Measurements from ENCODE around the gene DUSP28.

The DUSP28 gene

GRCh38 chr2:240581811-240582210 is 21.7 kb downstream of the DUSP28 start:
- no peak for TF ChIP-seq TAF1 (IDR thresholded peaks at IDR 0.05; ENCODE audit: low read depth, low read length)
- TF ChIP-seq SPI1 (IDR thresholded peaks at IDR 0.05; ENCODE audit: low read depth, low read length) = no peak
- no peak for TF ChIP-seq POLR2A (IDR thresholded peaks at IDR 0.05; ENCODE audit: low read depth, low read length)
- no peak for TF ChIP-seq POU2F2 (IDR thresholded peaks at IDR 0.05; ENCODE audit: low read depth, low read length)
- no peak for TF ChIP-seq PAX5 (IDR thresholded peaks at IDR 0.05; ENCODE audit: insufficient read depth, low read length, severe bottlenecking)
- no peak for TF ChIP-seq POLR2AphosphoS5 (IDR thresholded peaks at IDR 0.05; ENCODE audit: low read depth, low read length)
- no peak for DNase-seq (ENCODE audit: insufficient read length, low spot score)
- no peak for FAIRE-seq

- TF ChIP-seq TAF1 (IDR thresholded peaks at IDR 0.05; ENCODE audit: low read depth, low read length) = no peak
- TF ChIP-seq SPI1 (IDR thresholded peaks at IDR 0.05; ENCODE audit: low read depth, low read length) = no peak
- no peak for TF ChIP-seq POU2F2 (IDR thresholded peaks at IDR 0.05; ENCODE audit: low read depth, low read length)
- TF ChIP-seq PAX5 (IDR thresholded peaks at IDR 0.05; ENCODE audit: insufficient read depth, low read length, severe bottlenecking) = no peak
- peak; percentile 24; the same call in 1 of the 2 replicates for TF ChIP-seq POLR2A (IDR thresholded peaks at IDR 0.05; ENCODE audit: low read depth, low read length)
- no peak for TF ChIP-seq POLR2AphosphoS5 (IDR thresholded peaks at IDR 0.05; ENCODE audit: low read depth, low read length)
- no peak for FAIRE-seq
- no peak for DNase-seq (ENCODE audit: insufficient read length, low spot score)
Observed at GRCh38 chr2:240582781-240583180, 22.6 kb downstream of the DUSP28 start.

GRCh38 chr2:240583774-240584173 is 23.6 kb downstream of the DUSP28 start:
- no peak for FAIRE-seq
- DNase-seq (ENCODE audit: insufficient read length, low spot score) = no peak
- no peak for TF ChIP-seq SPI1 (IDR thresholded peaks at IDR 0.05; ENCODE audit: low read depth, low read length)
- no peak for TF ChIP-seq TAF1 (IDR thresholded peaks at IDR 0.05; ENCODE audit: low read depth, low read length)
- TF ChIP-seq POLR2AphosphoS5 (IDR thresholded peaks at IDR 0.05; ENCODE audit: low read depth, low read length) = no peak
- no peak for TF ChIP-seq POLR2A (IDR thresholded peaks at IDR 0.05; ENCODE audit: low read depth, low read length)
- no peak for TF ChIP-seq PAX5 (IDR thresholded peaks at IDR 0.05; ENCODE audit: insufficient read depth, low read length, severe bottlenecking)
- TF ChIP-seq POU2F2 (IDR thresholded peaks at IDR 0.05; ENCODE audit: low read depth, low read length) = no peak

GRCh38 chr2:240584486-240585031 is 24.4 kb downstream of the DUSP28 start:
- peak; percentile 99 for FAIRE-seq
- no peak for DNase-seq (ENCODE audit: insufficient read length, low spot score)
- TF ChIP-seq SPI1 (IDR thresholded peaks at IDR 0.05; ENCODE audit: low read depth, low read length) (peak; percentile 66), PAX5 (IDR thresholded peaks at IDR 0.05; ENCODE audit: insufficient read depth, low read length, severe bottlenecking) (no peak), TAF1 (IDR thresholded peaks at IDR 0.05; ENCODE audit: low read depth, low read length) (peak; percentile 35; the same call in 1 of the 2 replicates), POU2F2 (IDR thresholded peaks at IDR 0.05; ENCODE audit: low read depth, low read length) (peak; percentile 99), POLR2A (IDR thresholded peaks at IDR 0.05; ENCODE audit: low read depth, low read length) (peak; percentile 54; the same call in 1 of the 2 replicates), POLR2AphosphoS5 (IDR thresholded peaks at IDR 0.05; ENCODE audit: low read depth, low read length) (peak; percentile 27; the same call in 1 of the 2 replicates)

GRCh38 chr2:240585101-240585500 is 24.9 kb downstream of the DUSP28 start:
- FAIRE-seq (peak; percentile 84), DNase-seq (ENCODE audit: insufficient read length, low spot score) (no peak)
- TF ChIP-seq POLR2A (IDR thresholded peaks at IDR 0.05; ENCODE audit: low read depth, low read length) (peak; percentile 10; the same call in 1 of the 2 replicates), POLR2AphosphoS5 (IDR thresholded peaks at IDR 0.05; ENCODE audit: low read depth, low read length) (no peak)

GRCh38 chr2:240585681-240586197 is 25.6 kb downstream of the DUSP28 start:
- FAIRE-seq = peak; percentile 9
- DNase-seq (ENCODE audit: insufficient read length, low spot score) = no peak
- no peak for TF ChIP-seq POLR2A (IDR thresholded peaks at IDR 0.05; ENCODE audit: low read depth, low read length)
- no peak for TF ChIP-seq POLR2AphosphoS5 (IDR thresholded peaks at IDR 0.05; ENCODE audit: low read depth, low read length)
- no peak for TF ChIP-seq PAX5 (IDR thresholded peaks at IDR 0.05; ENCODE audit: insufficient read depth, low read length, severe bottlenecking)
- TF ChIP-seq SPI1 (IDR thresholded peaks at IDR 0.05; ENCODE audit: low read depth, low read length) = no peak
- TF ChIP-seq TAF1 (IDR thresholded peaks at IDR 0.05; ENCODE audit: low read depth, low read length) = no peak
- no peak for TF ChIP-seq POU2F2 (IDR thresholded peaks at IDR 0.05; ENCODE audit: low read depth, low read length)

- TF ChIP-seq SPI1 (IDR thresholded peaks at IDR 0.05; ENCODE audit: low read depth, low read length) (peak; percentile 87), POLR2AphosphoS5 (IDR thresholded peaks at IDR 0.05; ENCODE audit: low read depth, low read length) (peak; percentile 93), PAX5 (IDR thresholded peaks at IDR 0.05; ENCODE audit: insufficient read depth, low read length, severe bottlenecking) (peak; percentile 51), TAF1 (IDR thresholded peaks at IDR 0.05; ENCODE audit: low read depth, low read length) (peak; percentile 85), POLR2A (IDR thresholded peaks at IDR 0.05; ENCODE audit: low read depth, low read length) (peak; percentile 91), POU2F2 (IDR thresholded peaks at IDR 0.05; ENCODE audit: low read depth, low read length) (peak; percentile 87)
- FAIRE-seq = peak; percentile 99
- peak; percentile 97 for DNase-seq (ENCODE audit: insufficient read length, low spot score)
Observed at GRCh38 chr2:240586198-240586918, 26.2 kb downstream of the DUSP28 start, which contains the start of gene CAPN10. TSS of gene CAPN10 (plus strand) at chr2:240586734. CDS start at chr2:240586912, 178 bp downstream.

- DNase-seq (ENCODE audit: insufficient read length, low spot score) (no peak), FAIRE-seq (peak; percentile 87)
- no peak for TF ChIP-seq POU2F2 (IDR thresholded peaks at IDR 0.05; ENCODE audit: low read depth, low read length)
- TF ChIP-seq TAF1 (IDR thresholded peaks at IDR 0.05; ENCODE audit: low read depth, low read length) = no peak
- no peak for TF ChIP-seq POLR2AphosphoS5 (IDR thresholded peaks at IDR 0.05; ENCODE audit: low read depth, low read length)
- TF ChIP-seq PAX5 (IDR thresholded peaks at IDR 0.05; ENCODE audit: insufficient read depth, low read length, severe bottlenecking) = no peak
- no peak for TF ChIP-seq POLR2A (IDR thresholded peaks at IDR 0.05; ENCODE audit: low read depth, low read length)
- no peak for TF ChIP-seq SPI1 (IDR thresholded peaks at IDR 0.05; ENCODE audit: low read depth, low read length)
Observed at GRCh38 chr2:240586919-240587800, 27.0 kb downstream of the DUSP28 start.

Measured in GM12891 (cell line).